Ureter (tissue), 1 donor: Measurements from ENCODE around the gene DDX11. TPM values are rescaled to one million over a fixed set of nuclear protein-coding genes. Genes with fewer than 3 reads are reported as not detected.
A peak's percentile ranks its signal among the peaks of the same experiment; 100 is the strongest.
"Not testable (repeated sequence)": the region's sequence is repeated elsewhere in the genome, so short reads cannot be mapped to it uniquely, and the experiment has no call there.

Source experiments
- DNase-seq: peaks from one replicate; pipeline ENCODE4 v3.0.0-alpha.2; 2020; ENCODE audit warnings: low spot score
- total RNA-seq: library from RNA; stranded (reverse); gene quantifications from one replicate; pipeline ENCODE4 v1.2.4, GENCODE V29; 2023
- donor health status: DM: yes; HTN: yes; CAD: no.

The DDX11 gene
- total RNA-seq, 1 donor from 2014 or later, result 37.8 TPM

DNA sequence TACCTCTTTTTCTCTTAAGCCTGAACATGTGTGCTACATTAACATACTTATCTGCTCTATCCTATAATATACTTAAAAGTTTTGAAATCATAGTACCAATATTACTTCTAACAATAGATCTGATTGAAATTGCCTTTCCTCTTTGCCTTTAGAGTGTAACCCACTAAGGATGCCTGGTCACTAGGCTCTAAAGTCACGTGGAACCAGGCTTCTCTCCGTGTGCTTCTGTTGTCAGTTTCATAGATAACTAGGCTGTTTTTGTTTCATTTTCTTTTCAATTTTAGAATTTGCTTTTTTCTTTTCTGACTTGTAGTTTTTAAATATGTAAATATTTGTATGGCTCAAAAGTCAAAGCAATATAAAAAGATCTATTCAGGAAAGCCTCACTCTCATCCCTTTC is 25.8 kb downstream of the DDX11 start:
- DNase-seq, result not testable (repeated sequence)

DNA sequence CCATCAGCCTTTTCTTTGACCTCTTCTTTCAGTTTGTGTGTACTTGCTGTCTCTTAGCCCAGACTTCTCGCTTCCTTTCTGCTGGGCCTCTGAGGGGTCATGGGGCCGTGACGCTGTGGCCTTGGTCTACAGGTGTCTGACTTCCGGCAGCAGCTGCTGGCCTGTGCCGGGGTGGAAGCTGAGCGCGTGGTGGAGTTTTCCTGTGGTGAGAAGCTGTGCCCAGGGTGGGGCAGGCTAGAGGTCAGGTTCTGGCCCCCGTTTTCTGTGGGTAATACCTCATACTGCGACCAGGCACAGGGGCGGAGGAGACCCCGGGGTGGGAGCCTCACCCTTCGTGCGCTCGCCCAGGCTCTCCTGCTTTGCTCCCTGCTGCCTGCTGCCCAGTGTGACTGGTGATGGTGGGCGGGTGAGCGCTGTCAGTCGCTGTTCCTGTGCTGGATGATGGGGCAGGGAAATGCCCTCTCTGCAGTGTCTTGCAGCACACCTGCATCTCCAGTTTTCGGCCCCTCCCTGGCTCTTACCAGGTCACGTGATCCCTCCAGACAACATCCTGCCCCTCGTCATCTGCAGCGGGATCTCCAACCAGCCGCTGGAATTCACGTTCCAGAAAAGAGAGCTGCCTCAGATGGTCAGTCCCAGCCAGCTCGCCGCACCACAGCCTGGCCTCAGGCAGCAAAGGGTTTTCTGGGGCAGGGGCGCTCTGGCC is 27.0 kb downstream of the DDX11 start:
- not testable (repeated sequence) for DNase-seq

DNA sequence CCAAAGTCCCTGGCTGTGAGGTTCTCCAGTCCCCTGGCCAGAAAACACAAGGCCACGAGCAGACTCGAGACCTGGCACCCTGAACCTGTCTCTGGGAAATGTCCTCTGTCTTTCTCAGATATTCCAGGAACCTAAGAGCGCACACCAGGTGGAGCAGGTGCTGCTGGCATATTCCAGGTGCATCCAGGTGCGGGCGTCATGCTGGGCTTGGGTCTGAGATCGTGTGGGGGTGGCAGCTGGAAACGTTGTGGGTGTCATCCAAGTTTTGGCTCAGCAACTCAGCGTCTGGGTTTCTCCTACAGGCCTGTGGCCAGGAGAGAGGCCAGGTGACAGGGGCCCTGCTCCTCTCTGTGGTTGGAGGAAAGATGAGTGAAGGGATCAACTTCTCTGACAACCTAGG is 28.5 kb downstream of the DDX11 start:
- DNase-seq, result not testable (repeated sequence)

DNA sequence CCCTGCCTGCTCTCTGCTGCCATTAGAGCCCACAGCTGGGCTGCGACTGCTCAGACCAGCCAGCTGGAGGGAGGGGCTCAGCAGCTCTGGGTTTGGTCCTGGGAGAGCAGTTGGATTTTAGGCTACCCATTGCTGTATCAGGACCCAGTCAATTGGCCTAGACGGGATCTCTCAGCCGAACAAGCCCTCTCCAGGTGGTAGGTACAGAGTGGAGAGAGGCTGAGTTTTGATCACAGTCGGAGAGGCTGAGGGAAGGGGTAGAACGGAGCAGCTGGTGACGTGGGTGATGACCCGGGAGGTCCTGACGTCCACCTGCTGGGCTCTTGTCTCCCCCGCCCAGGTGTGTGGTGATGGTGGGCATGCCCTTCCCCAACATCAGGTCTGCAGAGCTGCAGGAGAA is 28.9 kb downstream of the DDX11 start:
- not testable (repeated sequence) for DNase-seq

DNA sequence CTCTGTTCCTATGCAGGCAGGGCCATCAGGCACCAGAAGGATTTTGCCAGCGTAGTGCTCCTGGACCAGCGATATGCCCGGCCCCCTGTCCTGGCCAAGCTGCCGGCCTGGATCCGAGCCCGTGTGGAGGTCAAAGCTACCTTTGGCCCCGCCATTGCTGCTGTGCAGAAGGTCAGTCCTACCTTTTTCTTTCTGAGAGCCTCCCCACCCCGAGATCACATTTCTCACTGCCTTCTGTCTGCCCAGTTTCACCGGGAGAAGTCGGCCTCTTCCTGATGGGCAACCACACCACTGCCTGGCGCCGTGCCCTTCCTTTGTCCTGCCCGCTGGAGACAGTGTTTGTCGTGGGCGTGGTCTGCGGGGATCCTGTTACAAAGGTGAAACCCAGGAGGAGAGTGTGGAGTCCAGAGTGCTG is 29.9 kb downstream of the DDX11 start:
- peak; percentile 72 for DNase-seq

DNA sequence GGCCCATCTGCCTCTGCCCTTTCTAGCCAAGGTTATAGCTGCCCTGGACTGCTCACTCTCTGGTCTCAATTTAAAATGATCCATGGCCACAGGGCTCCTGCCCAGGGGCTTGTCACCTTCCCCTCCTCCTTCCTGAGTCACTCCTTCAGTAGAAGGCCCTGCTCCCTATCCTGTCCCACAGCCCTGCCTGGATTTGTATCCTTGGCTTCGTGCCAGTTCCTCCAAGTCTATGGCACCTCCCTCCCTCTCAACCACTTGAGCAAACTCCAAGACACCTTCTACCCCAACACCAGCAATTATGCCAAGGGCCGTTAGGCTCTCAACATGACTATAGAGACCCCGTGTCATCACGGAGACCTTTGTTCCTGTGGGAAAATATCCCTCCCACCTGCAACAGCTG is 30.6 kb downstream of the DDX11 start:
- not testable (repeated sequence) for DNase-seq

DNA sequence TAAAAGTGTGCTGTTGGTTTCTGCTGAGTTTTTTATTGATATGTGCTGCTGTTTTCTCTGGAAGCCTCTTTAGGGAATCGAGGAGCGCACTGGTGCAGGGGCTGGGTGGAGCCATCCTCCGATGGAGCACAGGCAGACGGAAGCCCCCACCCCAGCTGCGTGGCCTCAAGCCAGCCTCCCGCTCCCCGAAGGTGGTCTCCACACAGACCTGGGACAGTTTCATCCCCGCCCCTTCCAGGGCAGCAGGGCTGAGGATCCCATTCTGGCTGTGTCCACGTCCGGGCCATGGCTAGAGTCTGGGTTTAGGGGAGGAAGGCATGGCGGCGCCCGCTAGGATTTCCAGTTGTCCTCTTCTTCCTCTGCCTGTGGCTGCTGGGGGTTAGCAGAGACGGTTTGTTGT is 31.1 kb downstream of the DDX11 start:
- not testable (repeated sequence) for DNase-seq

DNA sequence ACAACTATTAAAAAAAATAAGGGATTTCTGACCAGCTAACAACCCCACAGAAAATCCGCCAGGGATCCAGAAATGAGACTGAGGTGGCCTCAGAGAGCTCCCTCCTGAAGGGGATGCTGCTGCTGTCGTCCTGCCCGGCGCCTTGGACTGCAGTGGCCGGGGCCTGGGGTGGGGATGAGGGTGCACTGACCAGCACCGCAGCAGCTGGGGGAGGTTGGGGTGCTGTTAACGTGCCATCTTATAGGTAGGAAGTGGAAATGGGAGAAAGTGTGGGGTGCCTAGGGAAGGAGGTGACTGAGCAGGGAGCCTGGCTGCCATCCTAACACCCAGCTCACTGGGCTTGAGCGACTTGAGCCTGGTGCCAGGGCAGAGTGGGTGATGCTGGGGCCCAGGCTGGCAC is 32.0 kb downstream of the DDX11 start:
- DNase-seq, result no peak

DNA sequence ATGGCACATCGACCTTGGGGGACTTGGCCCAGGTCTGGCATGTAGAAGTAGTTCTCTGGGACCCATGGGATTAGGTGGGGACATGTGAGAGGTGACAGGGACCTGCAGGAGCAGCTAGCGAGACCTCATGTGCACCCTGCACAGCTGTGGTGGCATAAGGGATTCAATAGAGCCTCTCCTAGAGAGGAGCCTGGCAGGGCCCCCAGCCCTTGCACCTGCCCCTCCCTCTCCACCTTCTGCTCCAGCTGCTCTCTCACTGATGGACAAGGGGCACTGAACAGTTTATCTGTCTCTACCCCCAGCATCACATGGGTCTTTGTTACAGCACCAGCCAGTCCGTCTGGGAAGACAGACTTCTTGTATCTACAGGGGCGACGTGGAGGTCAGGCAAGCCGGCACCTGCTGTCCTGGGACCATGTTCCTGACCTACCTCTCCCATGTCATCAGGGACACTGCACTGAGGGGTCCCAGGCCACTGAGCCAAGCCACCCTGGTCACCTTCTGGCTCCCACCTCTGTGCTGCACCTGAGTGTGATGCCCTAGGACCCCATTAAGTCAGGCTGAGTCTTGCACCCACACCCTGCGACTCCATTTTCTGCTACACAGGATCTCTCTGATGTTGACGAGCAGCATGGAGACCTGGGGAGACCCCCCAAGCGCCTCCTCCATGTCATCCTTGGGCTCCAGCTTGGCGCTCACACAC is 32.6 kb downstream of the DDX11 start:
- no peak for DNase-seq

DNA sequence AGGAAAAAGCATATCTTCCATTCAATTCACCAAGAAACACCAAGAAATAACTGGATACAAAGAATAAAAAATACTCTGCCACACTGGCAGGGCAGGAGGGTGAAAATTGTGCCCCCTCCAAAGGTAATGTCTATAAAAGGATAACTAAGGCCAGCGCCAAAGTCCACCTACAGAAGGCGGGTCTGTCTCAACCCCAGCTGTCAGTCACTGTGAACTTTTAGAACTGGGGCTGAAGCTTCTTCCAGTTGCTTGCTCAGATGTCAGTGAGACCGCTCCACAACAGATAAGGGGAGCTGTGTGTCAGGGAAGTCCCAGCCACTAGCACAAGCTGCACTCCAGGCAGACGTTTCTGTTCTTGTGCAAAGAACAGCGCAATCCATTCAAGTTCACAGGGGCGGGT is 36.1 kb downstream of the DDX11 start:
- not testable (repeated sequence) for DNase-seq

DNA sequence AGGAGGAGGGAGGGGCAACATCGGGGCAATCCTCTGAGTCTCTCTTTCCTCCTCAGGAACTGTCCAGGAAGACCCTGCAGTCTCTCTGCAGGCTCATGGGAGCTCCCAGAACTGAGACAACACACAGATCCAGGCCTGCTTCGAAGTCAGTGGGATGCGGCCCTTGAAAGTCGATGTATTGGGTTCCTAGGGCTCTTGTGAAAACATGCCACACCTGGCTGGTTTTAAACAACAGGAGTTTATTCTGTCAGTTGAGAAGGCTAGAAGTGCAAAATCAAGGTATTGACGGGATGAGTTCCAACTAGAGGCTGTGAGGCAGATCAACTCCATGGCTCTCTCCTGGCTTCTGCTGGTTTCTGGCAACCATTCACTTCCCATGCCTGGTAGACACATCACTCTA is 36.6 kb downstream of the DDX11 start:
- not testable (repeated sequence) for DNase-seq

DNA sequence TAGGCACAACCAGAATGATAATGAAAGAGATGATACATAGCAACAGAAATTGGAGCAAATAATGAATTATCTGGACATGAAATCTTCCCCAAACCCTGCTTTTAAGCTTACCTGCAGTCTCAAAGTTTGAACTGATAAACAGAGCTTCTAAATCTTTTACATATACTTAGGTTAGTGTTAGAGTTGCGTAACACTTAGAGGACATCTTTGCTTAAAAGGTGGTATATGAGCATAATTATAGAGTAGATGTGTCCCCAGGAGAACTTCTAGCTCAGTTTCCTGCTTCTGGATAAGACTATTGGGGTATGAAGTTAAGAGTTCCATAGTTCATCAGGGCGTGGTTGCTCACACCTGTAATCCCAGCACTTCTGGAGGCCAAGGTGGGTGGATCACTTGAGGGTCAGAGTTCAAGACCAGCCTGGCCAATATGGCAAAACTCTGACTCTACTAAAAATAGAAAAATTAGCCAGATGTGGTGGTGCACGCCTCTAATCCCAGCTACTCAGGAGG is 41.5 kb downstream of the DDX11 start:
- DNase-seq, result not testable (repeated sequence)

DNA sequence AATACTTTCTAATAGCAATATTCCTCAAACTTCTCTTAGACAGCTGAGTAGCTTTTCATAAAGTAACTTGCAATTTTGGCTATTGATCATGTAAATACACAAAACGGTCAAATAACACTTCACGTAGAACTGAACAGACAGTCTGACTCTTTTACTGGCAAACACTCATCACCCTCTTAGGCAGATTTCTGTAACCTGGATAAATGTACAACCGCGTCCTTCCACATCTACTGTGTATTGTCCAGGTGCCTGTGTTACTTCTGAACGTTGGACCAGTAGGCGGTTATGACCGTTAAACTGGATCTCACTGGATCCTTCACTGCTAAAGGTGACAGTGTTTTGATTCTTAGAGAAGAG is 43.2 kb downstream of the DDX11 start:
- not testable (repeated sequence) for DNase-seq

DNA sequence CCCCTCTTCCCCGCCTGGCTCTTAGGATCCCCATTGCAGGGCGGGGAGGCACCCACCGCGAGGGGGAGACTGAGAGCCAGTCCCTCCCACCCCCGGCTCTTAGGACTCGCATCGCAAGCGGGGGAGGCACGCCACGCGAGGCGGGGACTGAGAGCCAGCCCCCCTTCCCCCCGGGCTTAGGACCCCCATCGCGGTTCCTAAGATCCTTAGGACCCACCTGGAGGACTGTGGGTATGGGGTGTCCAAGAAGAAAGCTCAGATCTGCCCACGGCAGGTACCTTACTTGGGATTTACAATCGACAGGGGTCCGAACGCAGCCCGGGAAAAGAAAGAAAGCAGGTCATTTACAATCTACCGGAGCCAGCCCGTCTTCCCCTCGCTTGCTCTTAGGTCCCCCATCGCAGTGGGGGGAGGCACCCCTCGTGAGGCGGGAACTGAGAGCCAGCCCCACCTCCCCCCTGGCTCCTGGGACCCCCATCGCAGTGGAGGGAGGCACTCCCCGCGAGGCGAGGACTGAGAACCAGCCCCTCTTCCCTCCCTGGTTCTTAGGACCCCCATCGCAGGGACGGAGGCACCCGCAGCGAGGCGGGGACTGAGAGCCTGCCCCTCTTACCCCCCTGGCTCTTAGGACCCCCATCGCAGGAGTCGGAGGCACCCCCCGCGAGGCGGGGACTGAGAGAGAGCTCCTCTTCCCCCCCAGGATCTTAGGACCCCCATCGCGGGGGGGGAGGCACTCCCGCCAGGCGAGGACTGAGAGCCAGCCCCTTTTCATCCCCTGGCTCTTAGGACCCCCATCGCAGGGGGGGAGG is 43.7 kb downstream of the DDX11 start:
- no peak for DNase-seq

DNA sequence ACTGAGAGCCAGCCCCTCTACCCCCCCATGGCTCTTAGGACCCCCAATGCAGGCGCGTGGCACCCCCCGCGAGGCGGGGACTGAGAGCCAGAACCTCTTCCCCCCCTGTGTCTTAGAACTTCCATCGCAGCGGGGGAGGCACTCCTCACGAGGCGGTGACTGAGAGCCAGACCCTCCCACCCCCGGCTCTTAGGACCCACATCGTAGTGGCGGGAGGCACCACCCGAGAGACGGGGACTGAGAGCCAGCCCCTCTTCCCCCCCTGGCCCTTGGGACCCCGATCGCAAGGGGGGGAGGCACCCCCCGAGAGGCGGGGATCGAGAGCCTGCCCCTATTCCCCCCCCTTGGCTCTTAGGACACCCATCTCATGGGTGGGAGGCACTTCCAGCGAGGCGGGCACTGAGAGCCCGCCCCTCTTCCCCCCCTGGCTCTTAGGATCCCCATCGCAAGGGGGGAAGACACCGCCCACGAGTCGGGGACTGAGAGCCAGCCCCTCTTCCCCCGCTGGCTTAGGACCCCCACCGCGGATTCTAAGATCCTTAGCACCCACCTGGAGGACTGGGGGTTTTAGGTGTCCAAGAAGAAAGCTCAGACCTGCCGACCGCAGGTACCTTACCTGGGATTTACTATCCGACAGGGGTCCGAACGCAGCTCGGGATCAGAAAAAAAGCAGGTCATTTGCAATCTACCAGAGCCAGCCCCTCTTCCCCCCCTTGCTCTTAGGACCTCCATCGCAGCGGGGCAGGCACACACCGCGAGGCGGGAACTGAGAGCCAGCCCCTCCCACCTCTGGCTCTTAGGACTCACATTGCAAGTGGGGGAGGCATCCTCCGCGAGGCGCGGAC is 44.9 kb downstream of the DDX11 start:
- DNase-seq, result no peak

DNA sequence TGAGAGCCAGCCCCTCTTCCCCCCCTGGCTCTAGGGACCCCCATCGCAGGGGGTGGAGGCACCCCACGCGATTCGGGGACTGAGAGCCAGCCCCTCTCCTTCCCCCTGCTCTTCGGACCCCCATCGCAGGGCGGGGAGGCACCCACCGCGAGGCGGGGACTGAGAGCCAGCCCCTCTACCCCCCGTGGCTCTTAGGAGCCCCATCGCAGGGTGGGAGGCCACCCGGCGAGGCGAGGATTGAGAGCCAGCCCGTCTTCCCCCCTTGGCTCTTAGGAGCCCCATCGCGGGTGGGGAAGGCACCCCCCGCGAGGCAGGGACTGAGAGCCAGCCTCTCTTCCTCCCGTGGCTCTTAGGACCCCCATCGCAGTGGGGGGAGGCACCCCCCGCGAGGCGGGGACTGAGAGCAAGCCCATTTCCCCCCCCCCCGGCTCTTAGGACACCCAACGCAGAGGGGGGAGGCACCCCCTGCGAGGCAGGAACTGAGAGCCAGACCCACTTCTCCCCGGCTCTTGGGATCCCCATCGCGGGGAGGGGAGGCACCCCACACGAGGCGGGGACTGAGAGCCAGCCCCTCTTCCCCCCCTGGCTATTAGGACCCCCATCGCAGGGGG is 45.6 kb downstream of the DDX11 start:
- no peak for DNase-seq

DNA sequence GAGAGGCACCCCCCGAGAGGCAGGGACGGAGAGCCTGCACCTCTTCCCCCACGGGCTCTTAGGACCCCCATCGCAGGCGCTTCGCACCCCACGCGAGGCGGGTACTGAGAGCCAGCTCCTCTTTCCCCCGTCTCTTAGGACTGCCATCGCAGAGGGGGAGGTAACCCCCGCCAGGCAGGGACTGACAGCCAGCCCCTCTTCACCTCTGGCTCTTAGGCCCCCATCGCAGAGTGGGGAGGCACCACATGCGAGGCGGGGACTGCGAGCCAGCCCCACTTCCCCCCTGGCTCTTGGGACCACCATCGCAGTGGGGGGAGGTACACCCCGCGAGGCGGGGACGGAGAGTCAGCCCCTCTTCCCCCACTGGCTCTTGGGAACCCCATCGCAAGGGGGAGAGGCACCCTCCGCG is 46.1 kb downstream of the DDX11 start:
- DNase-seq, result no peak

DNA sequence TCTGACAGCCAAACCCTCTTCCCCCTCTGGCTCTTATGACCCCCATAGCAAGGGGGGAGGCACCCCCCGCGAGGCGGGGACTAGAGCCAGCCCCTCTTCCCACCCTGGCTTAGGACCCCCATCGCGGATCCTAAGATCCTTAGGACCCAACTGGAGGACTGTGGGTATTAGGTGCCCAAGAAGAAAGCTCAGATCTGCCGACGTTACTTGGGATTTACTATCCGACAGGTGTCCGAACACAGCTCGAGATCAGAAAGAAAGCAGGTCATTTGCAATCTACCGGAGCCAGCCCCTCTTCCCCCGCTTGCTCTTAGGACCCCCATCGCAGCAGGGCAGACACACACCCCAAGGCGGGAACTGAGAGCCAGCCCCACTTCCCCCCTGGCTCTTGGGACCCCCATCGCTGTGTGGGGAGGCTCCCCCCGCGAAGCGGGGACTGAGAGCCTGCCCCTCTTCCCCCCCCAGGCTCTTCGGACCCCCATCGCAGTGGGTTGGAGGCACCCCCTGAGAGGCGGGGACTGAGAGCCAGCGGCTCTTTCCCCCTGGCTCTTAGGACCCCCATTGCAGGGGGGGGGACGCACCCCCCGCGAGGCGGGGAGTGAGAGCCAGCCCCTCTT is 46.8 kb downstream of the DDX11 start:
- no peak for DNase-seq

DNA sequence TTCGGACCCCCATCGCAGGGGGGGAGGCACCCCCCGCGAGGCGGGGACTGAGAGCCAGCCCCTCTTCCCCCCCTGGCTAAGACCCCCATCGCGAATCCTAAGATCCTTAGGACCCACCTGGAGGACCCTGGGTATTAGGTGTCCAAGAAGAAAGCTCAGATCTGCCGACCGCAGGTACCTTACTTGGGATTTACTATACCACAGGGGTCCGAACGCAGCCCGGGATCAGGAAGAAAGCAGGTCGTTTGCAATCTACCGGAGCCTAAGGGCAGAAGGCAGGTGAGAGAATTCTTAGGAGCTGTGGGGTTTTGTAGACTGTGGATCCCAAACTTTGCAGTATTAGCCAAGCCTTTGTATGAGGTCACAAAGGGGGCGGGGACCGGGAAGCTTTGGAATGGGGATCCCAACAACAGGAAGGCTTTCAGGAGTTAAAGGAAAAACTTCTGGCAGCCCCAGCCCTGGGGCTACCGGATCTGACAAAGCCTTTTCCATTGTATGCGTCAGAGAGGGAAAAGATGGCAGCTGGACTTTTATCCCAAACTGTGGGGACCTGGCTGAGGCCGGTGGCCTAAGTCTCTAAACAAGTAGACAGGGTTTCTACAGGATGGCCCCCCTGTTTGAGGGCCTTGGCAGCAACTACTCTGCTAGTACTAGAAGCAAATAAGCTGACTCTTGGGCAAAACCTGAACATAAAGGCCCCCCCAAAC is 47.5 kb downstream of the DDX11 start:
- DNase-seq, result not testable (repeated sequence)

DNA sequence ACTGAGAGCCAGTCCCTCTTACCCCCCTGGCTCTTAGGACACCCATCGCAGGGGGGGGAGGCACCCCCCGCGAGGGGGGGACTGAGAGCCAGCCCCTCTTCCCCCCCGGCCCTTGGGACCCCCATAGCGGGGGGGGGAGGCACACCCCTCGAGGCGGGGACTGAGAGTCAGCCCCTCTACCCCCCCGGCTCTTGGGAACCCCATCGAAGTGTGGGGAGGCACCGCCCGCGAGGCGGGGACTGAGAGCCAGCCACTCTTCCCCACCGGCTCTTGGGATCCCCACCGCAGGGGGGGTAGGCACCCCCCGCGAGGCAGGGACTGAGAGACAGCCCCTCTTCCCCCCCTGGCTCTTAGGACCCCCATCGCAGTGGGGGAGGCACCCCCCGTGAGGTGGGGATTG is 48.8 kb downstream of the DDX11 start:
- no peak for DNase-seq
